DOHH2 (cell line): ENCODE results near the gene COPZ2.

Experiments
- CTCF ChIP-seq: fragments of 200-600 bp; sonication (generic); IDR thresholded peaks from one replicate; pipeline ENCODE4 v1.5.1; 2014; ENCODE audit warnings: antibody characterized with exemption, mild to moderate bottlenecking, low read depth, low read length; ENCODE audit not compliant: poor library complexity, severe bottlenecking
- EZH2phosphoT487 ChIP-seq: fragments of 200-600 bp; sonication (generic); IDR thresholded peaks from 2 replicates; pipeline ENCODE4 v1.6.1; 2017; ENCODE audit warnings: borderline replicate concordance, mild to moderate bottlenecking, antibody characterized with exemption, low read length, moderate library complexity, mixed read lengths

GRCh38 chr17:48066192-48066591, 28.6 kb upstream of the COPZ2 start:
- no peak for TF ChIP-seq CTCF
- TF ChIP-seq EZH2phosphoT487 = no peak
